ENCODE measurements around the gene IRF1. TPM values are rescaled to one million over a fixed set of nuclear protein-coding genes. Genes with fewer than 3 reads are reported as not detected.

The IRF1 gene
- total RNA-seq, 1 donor from 2014 or later = 5.2 TPM

DNA sequence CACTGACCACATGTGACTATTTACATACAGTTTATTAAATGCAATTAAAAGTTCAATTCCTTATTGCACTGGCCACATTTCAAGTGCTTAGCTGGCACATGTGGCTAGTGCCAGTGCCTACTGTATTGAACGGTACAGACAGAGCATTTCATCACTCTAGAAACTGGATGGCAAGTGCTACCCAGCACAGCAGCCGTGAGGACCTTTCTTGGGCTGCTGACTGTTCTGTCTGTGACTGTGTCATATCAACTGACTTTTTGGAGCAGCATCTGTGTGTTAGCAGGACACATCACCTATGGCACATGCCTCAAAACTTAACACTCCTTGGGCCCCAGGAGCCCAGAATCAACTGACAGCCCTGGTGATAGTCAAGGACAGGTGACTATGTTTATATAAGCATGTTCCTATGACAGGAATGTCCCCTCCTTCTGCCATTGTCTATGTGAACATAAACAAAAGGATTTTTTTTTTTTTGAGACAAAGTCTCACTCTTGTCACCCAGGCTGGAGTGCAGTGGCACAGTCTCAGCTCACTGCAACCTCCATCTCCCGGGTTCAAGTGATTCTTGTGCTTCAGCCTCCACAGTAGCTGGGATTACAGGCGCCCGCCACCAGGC lies 8.9 kb downstream of the IRF1 start:
- peaks cover 0 to 37% (median 33%) of the 10 kb centered on the region in 3 donors for H3K4me1 ChIP-seq (ENCODE audit: control insufficient read depth in 3 of 3, insufficient read depth in 3 of 3, low read length in 3 of 3)
- H3K9me3 ChIP-seq (ENCODE audit: control insufficient read depth in 3 of 3, low read length in 3 of 3) = no peaks in the 10 kb centered on the region
- no peak overlapping the region for H3K9ac ChIP-seq (ENCODE audit: low read depth in 1 of 3, low read length in 3 of 3)
- H3K36me3 ChIP-seq (ENCODE audit: control insufficient read depth in 3 of 3, insufficient read depth in 3 of 3, low read length in 3 of 3) = peaks cover 32 to 33% (median 32%) of the 10 kb centered on the region in 3 donors
- no peaks in the 10 kb centered on the region for H3K27me3 ChIP-seq (ENCODE audit: control insufficient read depth in 3 of 3, insufficient read depth in 3 of 3, low read length in 3 of 3)
- no peak overlapping the region for H3K4me3 ChIP-seq (ENCODE audit: low read length in 3 of 3)
- H3K27ac ChIP-seq (ENCODE audit: low read depth, low read length) = no peak overlapping the region

- H3K4me1 ChIP-seq (ENCODE audit: control insufficient read depth in 3 of 3, insufficient read depth in 3 of 3, low read length in 3 of 3) = peaks cover 3 to 34% (median 32%) of the 10 kb centered on the region in 3 donors
Observed at GRCh38 chr5:132480893-132481595, 9.5 kb downstream of the IRF1 start.

DNA sequence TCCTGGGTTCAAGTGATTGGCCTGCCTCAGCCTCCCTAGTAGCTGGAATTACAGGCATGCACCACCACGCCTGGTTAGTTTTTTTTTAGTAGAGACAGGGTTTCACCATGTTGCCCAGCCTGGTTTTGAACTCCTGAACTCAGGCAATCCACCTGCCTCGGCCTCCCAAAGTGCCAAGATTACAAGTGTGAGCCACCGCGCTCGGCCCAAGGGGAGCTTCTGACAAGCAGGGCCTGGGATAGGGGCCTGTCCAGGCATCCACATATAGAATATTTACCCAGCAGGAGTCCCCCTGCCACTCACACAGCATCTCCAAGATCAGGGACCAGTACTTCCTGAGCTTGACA lies 10.1 kb downstream of the IRF1 start:
- Histone ChIP-seq H3K4me3 (ENCODE audit: low read length in 3 of 3) (no peak overlapping the region), H3K36me3 (ENCODE audit: control insufficient read depth in 3 of 3, insufficient read depth in 3 of 3, low read length in 3 of 3) (peaks cover 20 to 21% (median 20%) of the 10 kb centered on the region in 3 donors), H3K4me1 (ENCODE audit: control insufficient read depth in 3 of 3, insufficient read depth in 3 of 3, low read length in 3 of 3) (peaks cover 8 to 37% (median 36%) of the 10 kb centered on the region in 3 donors), H3K9me3 (ENCODE audit: control insufficient read depth in 3 of 3, low read length in 3 of 3) (no peaks in the 10 kb centered on the region), H3K27me3 (ENCODE audit: control insufficient read depth in 3 of 3, insufficient read depth in 3 of 3, low read length in 3 of 3) (no peaks in the 10 kb centered on the region), H3K27ac (ENCODE audit: low read depth, low read length) (no peak overlapping the region), H3K9ac (ENCODE audit: low read depth in 1 of 3, low read length in 3 of 3) (no peak overlapping the region)

More at GRCh38 chr5:132480893-132481595, 9.5 kb downstream of the IRF1 start:
- H3K9me3 ChIP-seq (ENCODE audit: control insufficient read depth in 3 of 3, low read length in 3 of 3) = no peaks in the 10 kb centered on the region
- H3K4me3 ChIP-seq (ENCODE audit: low read length in 3 of 3) = no peak overlapping the region
- no peak overlapping the region for H3K27ac ChIP-seq (ENCODE audit: low read depth, low read length)
- peaks cover 25 to 26% (median 26%) of the 10 kb centered on the region in 3 donors for H3K36me3 ChIP-seq (ENCODE audit: control insufficient read depth in 3 of 3, insufficient read depth in 3 of 3, low read length in 3 of 3)
- H3K27me3 ChIP-seq (ENCODE audit: control insufficient read depth in 3 of 3, insufficient read depth in 3 of 3, low read length in 3 of 3) = no peaks in the 10 kb centered on the region
- no peak overlapping the region for H3K9ac ChIP-seq (ENCODE audit: low read depth in 1 of 3, low read length in 3 of 3)

DNA sequence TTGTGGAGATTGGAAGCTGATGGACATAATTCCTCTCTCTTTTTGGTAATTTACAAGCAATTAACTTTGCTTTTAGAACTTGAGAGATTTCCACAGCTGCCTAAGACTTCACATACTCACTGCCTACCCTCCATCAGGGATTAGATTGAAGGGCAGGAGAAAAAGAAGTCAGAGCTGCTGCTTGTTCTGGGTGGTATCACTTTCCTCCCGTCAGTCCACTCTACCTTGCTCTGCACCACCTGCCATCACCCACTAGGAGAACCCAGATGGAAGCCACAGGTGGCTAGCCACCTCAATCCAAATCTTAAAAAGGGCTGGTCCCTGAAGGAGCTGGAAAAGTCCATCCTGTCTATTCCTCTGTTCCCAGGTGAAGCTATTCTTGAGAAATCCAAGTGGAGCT lies 10.5 kb downstream of the IRF1 start:
- H3K27ac ChIP-seq (ENCODE audit: low read depth, low read length) = no peak overlapping the region
- H3K27me3 ChIP-seq (ENCODE audit: control insufficient read depth in 3 of 3, insufficient read depth in 3 of 3, low read length in 3 of 3) = no peaks in the 10 kb centered on the region
- no peak overlapping the region for H3K9ac ChIP-seq (ENCODE audit: low read depth in 1 of 3, low read length in 3 of 3)
- H3K4me1 ChIP-seq (ENCODE audit: control insufficient read depth in 3 of 3, insufficient read depth in 3 of 3, low read length in 3 of 3) = peaks cover 13 to 42% (median 41%) of the 10 kb centered on the region in 3 donors
- no peaks in the 10 kb centered on the region for H3K9me3 ChIP-seq (ENCODE audit: control insufficient read depth in 3 of 3, low read length in 3 of 3)
- no peak overlapping the region for H3K4me3 ChIP-seq (ENCODE audit: low read length in 3 of 3)
- peaks cover 16 to 17% (median 16%) of the 10 kb centered on the region in 3 donors for H3K36me3 ChIP-seq (ENCODE audit: control insufficient read depth in 3 of 3, insufficient read depth in 3 of 3, low read length in 3 of 3)

DNA sequence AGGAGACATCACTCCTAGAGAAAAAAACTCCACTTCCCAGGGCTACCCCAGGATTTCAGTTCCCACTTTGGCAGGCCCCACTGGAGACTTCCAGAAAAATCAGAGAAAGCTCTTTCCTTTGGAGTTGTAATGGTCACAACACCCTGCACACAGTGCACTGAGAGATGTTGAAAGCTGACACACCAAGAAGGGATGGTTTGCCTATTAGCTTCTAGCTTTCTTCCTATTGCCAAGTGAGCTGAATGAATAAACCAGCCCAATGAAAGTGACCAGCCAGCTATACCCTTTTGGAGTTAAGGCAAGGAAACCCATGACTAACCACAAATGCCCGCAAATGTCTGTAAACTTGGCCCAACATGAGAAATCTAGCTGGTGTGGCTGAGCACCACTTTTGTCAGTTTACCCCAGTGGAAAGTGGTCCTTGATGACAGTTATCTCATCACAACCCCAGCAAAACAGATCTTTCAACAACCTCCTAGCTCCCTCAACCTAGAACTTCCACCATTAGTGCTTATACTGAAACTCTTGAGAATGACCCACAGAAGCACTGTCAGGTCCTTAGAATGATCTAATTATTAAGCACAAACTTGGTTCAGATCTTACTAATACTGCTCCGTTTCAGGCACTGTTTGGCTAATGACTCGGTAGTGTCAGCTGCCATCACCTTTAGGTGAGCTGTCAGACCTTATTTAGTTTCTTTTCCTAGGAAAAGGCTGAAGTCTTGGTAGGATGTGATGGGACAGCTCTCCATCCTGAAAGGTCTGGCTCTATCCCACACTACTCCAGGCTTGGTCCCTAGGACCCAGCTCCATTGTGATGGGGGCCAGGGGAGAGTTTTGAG lies 11.2 kb downstream of the IRF1 start:
- H3K36me3 ChIP-seq (ENCODE audit: control insufficient read depth in 3 of 3, insufficient read depth in 3 of 3, low read length in 3 of 3) = peaks cover 11 to 13% (median 12%) of the 10 kb centered on the region in 3 donors
- no peak overlapping the region for H3K9ac ChIP-seq (ENCODE audit: low read depth in 1 of 3, low read length in 3 of 3)
- no peak overlapping the region for H3K27ac ChIP-seq (ENCODE audit: low read depth, low read length)
- no peak overlapping the region for H3K4me3 ChIP-seq (ENCODE audit: low read length in 3 of 3)
- no peaks in the 10 kb centered on the region for H3K9me3 ChIP-seq (ENCODE audit: control insufficient read depth in 3 of 3, low read length in 3 of 3)
- peaks cover 13 to 46% (median 46%) of the 10 kb centered on the region in 3 donors for H3K4me1 ChIP-seq (ENCODE audit: control insufficient read depth in 3 of 3, insufficient read depth in 3 of 3, low read length in 3 of 3)
- no peaks in the 10 kb centered on the region for H3K27me3 ChIP-seq (ENCODE audit: control insufficient read depth in 3 of 3, insufficient read depth in 3 of 3, low read length in 3 of 3)

GRCh38 chr5:132478366-132478871 lies 12.2 kb downstream of the IRF1 start:
- no peaks in the 10 kb centered on the region for H3K27me3 ChIP-seq (ENCODE audit: control insufficient read depth in 3 of 3, insufficient read depth in 3 of 3, low read length in 3 of 3)
- no peak overlapping the region for H3K27ac ChIP-seq (ENCODE audit: low read depth, low read length)
- no peak overlapping the region for H3K4me3 ChIP-seq (ENCODE audit: low read length in 3 of 3)
- no peak overlapping the region for H3K9ac ChIP-seq (ENCODE audit: low read depth in 1 of 3, low read length in 3 of 3)
- H3K4me1 ChIP-seq (ENCODE audit: control insufficient read depth in 3 of 3, insufficient read depth in 3 of 3, low read length in 3 of 3) = peaks cover 15 to 46% (median 46%) of the 10 kb centered on the region in 3 donors
- no peaks in the 10 kb centered on the region for H3K9me3 ChIP-seq (ENCODE audit: control insufficient read depth in 3 of 3, low read length in 3 of 3)
- H3K36me3 ChIP-seq (ENCODE audit: control insufficient read depth in 3 of 3, insufficient read depth in 3 of 3, low read length in 3 of 3) = peaks cover 2 to 3% (median 3%) of the 10 kb centered on the region in 3 donors

DNA sequence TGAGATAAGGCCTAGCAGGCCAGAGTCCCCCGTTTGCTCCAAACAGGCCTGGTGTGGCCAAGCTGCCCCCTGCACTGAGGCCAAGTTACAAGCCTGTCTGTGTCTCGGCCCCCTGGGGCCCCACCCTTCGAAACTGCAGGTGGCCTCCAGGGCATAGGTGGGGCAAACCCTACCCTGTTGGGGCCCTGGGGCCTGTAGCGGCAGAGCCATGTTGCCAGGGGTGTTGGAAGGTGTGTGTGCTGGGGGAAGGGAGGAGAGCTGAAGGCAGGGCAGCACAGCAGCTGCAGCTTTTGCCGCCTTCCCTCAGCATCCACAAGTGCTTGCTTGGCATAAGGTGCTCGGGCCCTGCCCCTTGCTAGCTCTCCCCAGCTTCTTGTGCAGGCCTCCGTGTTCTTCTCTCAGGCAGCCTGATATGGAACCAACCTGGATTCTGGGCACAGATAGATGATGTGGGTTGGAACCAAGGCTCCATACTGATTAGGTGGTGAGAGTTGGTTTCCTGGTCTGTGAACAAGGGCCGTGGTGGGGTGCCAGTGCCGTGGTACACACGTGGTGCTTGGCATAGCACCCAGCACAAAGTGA lies 12.7 kb downstream of the IRF1 start:
- Histone ChIP-seq H3K4me3 (ENCODE audit: low read length in 3 of 3) (no peak overlapping the region), H3K36me3 (ENCODE audit: control insufficient read depth in 3 of 3, insufficient read depth in 3 of 3, low read length in 3 of 3) (no peaks in the 10 kb centered on the region), H3K27ac (ENCODE audit: low read depth, low read length) (no peak overlapping the region), H3K4me1 (ENCODE audit: control insufficient read depth in 3 of 3, insufficient read depth in 3 of 3, low read length in 3 of 3) (peaks cover 15 to 46% (median 46%) of the 10 kb centered on the region in 3 donors), H3K9ac (ENCODE audit: low read depth in 1 of 3, low read length in 3 of 3) (peak overlapping the region in 2 of 3 donors; percentile 29 to 38), H3K9me3 (ENCODE audit: control insufficient read depth in 3 of 3, low read length in 3 of 3) (no peaks in the 10 kb centered on the region), H3K27me3 (ENCODE audit: control insufficient read depth in 3 of 3, insufficient read depth in 3 of 3, low read length in 3 of 3) (no peaks in the 10 kb centered on the region)

- H3K4me1 ChIP-seq (ENCODE audit: control insufficient read depth in 3 of 3, insufficient read depth in 3 of 3, low read length in 3 of 3) = peaks cover 15 to 46% (median 46%) of the 10 kb centered on the region in 3 donors
- no peak overlapping the region for H3K4me3 ChIP-seq (ENCODE audit: low read length in 3 of 3)
- peak overlapping the region in 2 of 3 donors; percentile 33 to 38 for H3K9ac ChIP-seq (ENCODE audit: low read depth in 1 of 3, low read length in 3 of 3)
- H3K27ac ChIP-seq (ENCODE audit: low read depth, low read length) = no peak overlapping the region
- no peaks in the 10 kb centered on the region for H3K27me3 ChIP-seq (ENCODE audit: control insufficient read depth in 3 of 3, insufficient read depth in 3 of 3, low read length in 3 of 3)
- no peaks in the 10 kb centered on the region for H3K9me3 ChIP-seq (ENCODE audit: control insufficient read depth in 3 of 3, low read length in 3 of 3)
- H3K36me3 ChIP-seq (ENCODE audit: control insufficient read depth in 3 of 3, insufficient read depth in 3 of 3, low read length in 3 of 3) = no peaks in the 10 kb centered on the region
Observed at GRCh38 chr5:132476876-132477781, 13.4 kb downstream of the IRF1 start.

Measured in skeletal muscle tissue (tissue), 4 donors.